HG03432 (cell line): ENCODE data around the gene CYP27C1.

Experiments used
- ATAC-seq: cut with Tn5 transposase; IDR thresholded peaks from one replicate; pipeline ENCODE4 v1.9.1; 2021; ENCODE audit warnings: mild to moderate bottlenecking, moderate library complexity; ENCODE audit not compliant: unreplicated experiment

Gene CYP27C1

DNA sequence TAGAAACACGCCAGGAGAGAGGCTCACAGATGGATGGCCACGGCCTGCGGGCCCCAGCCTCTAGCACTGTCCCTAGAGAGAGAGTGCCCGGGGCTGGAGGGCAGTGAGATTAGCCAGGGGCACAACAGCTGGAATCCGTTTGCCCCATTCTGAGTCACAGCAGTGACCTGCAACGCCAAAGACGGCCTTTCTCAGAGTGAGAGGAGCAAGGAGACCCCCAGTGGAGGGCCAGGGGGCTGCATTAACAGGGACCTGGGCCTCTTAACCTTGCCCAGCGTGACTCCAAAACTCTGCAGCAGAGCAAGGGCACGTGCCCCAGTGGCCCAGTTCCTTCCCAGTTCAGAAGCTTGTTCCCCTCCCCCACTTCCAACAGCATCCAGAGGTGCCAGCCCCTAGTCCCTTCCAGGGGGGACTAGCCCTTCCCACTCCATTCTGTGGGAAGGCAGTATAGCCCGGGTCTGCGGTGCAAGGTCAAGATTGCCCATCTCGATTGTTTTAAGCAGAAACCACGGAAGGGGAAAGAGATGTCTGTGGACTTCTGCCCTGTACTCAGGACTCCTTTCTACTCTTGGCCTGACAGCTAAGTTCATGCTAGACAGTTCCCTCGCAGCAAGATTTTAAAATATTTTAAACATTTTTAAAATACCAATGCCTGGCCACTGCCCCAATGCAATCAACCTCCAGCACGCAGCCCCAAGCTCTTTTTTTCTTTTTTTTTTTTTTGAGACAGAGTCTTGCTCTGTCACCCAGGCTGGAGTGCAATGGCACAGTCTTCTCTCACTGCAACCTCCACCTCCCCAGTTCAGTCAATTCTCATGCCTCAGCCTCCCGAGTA is 62.2 kb downstream of the CYP27C1 start:
- ATAC-seq, result no peak

- no peak for ATAC-seq
These were observed 63.0 kb downstream of the CYP27C1 start for GRCh38 chr2:127157114-127157513.

- no peak for ATAC-seq
These were observed 64.2 kb downstream of the CYP27C1 start for GRCh38 chr2:127155947-127156346.

DNA sequence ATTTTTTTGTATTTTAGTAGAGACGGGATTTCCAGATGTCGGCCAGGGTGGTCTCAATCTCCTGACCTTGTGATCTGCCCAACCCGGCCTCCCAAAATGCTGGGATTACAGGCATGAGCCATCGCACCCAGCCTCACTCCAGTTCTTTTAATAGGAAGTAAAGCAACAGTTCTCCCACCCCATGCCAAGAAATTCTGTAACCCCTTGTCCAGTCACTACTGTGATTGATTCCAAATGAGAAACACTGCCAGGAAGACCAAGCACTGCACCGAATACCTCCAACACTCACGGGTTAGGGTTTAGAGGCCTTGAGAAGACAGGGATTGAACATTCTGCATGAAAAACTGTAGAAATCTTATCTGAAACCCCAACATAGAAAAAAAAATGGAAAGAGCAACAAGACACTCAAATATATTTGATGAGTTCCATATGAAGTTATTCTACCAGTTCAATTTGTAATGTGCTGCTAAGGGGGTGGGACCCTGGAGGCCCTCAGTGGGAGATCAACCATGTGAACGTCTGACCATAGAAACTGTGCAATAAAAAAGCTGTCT is 65.0 kb downstream of the CYP27C1 start:
- no peak for ATAC-seq

DNA sequence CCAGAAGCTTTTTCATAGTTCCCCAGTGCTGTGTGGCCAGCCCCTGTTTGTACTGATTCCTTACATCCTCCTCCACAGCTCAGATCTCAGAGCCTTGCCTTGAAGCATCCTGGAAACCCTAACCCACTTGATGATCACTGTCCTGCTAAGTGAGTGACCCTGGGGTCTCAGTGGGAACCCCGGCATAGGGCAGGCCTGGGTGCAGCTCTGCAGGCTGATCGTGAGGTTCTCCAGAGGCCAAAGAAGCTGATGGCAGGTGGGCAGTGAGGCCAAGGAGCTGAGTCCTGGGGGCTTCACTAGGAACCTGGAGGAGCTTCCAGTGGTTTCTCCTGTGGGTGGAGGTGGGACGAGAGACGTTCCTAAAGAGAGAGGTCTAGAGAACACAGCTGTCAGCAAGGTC is 65.7 kb downstream of the CYP27C1 start:
- no peak for ATAC-seq

GRCh38 chr2:127153691-127154158 is 66.4 kb downstream of the CYP27C1 start:
- no peak for ATAC-seq

DNA sequence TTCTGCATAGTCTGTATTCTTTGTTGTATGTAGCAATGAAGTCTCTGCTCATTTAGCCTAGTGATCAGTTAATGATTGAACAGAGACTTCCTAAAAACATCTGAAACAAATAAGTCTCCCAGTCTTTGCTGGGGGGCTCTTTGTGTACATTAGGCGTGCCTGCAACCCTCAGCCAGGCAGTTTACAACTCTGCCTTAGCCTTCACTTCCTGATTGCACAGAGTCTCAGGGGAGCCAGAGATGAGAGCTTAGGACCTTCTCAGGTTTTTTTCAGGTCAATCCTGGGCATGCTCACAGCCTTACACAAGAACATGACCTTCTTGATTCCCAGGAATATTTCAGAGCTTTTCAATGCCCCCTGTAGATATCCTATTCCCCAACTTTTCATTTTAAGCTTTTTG is 69.1 kb downstream of the CYP27C1 start:
- ATAC-seq, result no peak

- ATAC-seq, result no peak
These were observed 70.7 kb downstream of the CYP27C1 start for GRCh38 chr2:127149384-127149783.

DNA sequence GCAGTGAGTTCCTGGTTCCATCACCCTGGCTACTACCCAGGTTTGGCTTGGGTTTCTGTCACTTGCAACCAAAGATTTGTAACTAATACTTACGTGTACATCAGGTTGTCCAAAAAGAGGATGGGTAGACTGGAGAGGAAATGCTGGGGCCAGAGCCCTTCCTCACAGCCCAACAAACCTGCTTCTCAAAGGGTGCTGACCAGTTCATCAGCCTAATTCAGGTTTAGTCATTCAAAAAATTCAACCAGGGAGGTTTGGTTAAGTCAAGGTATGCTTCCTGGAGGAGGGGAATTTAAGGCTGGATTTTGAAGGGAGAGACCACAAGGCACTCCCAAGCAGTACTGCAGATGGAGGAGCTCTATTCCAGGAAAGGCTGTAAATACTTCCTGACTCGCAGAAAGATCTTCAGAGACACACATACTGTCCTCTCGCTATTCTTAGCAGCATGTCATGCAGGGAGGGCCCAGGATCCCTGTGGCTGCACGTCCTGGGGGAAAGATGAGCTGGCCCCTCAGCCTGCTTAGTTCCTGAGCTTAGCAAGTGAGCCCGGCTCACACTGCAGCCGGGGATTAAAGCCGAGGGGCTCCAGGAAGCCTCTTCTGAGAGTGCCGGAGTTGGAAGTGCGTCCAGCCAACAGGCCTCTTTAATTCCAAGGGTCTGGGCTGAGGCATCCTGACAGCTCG is 73.1 kb downstream of the CYP27C1 start:
- ATAC-seq, result no peak

GRCh38 chr2:127146071-127146725 is 73.9 kb downstream of the CYP27C1 start:
- ATAC-seq, result no peak

DNA sequence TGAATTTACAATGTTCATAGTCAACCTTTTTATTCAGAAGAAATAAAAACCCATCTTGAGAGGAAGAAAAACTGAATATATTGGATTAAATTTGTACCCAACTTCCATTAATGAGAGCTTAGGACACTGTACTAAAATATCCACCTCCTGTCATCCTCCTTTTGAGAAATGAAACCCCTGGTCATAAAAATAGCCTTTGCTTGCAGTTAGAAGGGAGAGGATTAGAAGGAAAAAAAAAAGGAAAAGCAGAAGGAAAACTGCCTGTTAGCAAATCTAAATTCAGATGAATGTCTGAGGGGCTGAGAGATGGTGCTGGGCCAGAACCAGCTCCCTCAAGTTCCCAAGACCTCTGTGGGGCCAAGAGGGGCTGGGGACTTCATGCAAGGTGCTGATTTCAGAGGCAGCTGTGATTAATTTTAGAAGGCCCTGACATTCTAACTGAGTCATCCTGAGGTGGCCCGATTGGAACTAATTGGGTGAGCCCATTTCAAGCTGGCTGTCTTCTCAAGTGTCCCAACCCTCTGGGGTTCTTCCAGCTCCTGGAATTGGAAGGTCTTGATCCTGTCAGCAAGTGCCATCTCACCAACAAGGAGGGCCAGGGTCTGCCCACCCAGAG is 74.7 kb downstream of the CYP27C1 start:
- ATAC-seq, result no peak

DNA sequence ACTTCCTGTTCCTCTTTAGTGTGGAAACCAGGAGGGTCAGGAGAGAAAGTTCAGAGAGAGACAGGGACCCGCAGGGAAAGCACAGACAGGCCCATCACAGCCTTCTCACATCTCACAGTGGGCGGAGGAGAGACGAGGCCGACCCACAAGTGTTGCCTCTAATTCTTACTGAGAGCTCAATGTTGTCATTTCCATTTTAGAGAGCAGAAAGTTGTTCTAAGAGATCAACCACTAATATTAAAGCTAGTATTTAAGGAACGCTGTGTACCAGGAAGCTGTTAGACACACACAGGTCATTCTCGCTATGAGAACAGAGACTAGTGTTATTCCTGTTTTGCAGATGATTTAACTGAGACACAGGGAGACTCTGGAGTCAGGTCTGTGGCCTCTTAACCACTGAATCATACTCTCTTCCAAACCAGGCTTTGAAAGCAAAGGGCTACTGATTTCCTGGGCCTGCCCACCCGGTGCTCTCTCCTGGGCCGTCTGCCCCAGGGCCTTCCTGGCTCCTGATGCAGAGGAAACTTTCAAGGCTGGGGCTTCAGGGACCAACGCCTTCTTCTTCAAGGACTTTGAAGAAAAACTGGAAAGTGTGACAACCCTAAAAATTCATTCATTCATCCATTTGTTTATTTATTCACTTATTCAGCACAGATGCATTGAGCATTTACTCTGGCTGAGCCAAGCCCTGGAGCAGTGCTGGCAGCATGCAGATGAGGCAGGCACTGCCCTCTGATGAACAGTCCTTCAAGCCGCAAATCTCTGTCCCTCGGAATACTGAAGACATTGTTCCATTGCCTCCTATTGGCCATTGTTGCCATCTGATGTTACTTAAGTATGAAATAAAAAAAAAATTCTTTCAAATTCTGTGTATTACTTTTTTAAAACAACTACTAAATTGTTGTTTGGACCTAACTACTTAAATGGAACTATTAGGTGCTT is 76.0 kb downstream of the CYP27C1 start:
- ATAC-seq, result no peak

GRCh38 chr2:127142663-127143630 is 77.2 kb downstream of the CYP27C1 start:
- no peak for ATAC-seq

DNA sequence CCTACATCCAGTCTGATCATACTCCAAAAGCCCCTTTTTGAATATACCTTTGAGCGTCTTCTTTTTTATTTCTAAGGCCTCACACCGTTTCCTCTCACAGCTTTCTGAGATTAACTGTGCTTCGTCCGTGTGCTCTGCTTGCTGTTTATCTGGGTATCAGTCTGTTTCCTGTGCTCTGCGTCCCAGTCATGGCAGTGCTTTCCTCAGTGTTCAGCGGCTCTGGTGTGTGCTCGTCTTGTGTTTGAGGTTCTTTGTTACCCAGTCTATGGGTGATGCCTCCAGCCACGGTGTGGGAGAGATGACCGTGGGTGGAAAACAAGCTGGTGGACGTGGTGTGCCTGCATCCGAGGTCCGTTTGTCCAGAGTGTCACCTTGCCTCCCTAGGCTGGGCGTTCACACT is 79.6 kb downstream of the CYP27C1 start:
- ATAC-seq, result no peak

DNA sequence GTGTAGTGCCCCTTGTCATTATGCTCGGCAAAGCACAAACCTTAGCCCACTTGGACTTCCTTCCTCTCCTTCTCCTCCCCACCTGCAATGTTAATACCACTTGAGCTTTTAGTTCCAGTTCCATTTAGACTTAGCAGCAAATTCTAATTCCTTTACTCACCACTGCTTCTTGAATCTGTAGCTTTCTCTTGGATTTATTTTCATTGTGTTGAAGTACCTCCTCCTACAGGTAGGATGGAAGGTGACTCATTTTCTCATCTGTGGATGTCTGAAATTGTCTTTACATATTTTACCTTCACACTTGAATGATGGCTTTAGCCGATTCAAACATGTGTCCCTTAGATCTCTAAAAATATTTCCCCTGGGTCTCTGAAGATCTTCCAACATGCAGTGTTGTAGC is 80.3 kb downstream of the CYP27C1 start:
- ATAC-seq, result no peak

GRCh38 chr2:127138281-127138680 is 81.8 kb downstream of the CYP27C1 start:
- no peak for ATAC-seq

GRCh38 chr2:127137741-127138140 is 82.4 kb downstream of the CYP27C1 start:
- ATAC-seq, result no peak

DNA sequence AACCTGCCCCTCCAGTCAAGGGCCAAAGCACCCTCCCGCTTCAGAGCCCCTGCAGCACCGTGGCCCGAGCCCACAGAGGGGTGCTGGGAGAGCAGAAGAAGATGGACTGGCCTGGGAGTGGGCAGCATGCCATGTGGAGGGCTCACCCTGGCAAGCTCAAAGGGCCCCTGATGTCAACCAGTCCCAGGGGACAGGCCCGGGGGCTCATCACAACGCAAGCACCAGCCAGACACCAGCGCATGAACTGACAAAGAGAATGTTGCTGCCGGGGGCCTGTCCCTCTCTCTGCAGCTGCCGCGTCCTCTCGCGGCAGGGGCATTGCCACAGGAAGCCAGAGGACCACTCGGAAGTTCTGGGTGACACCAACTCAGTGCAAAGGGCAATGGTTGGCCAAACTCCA is 82.9 kb downstream of the CYP27C1 start:
- no peak for ATAC-seq
